ENCODE results near the gene UPK1B.
"Not testable (repeated sequence)": the region's sequence is repeated elsewhere in the genome, so short reads cannot be mapped to it uniquely, and the experiment has no call there.

The UPK1B gene

DNA sequence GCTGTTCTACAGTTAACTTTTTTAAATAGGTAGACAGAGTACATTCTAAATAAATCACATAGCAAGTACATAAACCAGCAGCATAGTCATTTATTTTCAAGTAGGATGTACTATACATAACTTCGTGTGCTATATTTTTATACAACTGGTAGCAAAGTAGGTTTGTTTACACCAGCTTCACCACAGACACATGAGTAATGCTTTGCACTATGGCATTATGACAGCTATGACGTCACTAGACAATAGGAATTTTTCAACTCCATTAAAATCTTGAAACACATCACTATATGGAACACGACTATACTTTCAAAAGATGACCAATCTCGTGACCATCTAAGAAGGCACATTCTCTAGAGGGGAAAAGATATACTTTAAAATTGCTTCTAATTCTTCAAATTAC is 23.9 kb upstream of the UPK1B start:
- in situ Hi-C loops (cut with HindIII; ENCODE audit: low pct_unique_long_range_greater_than_20kb, low sequenced_read_pairs), result no loop called here
- no peak for DNase-seq (ENCODE audit: low read depth in 1 of 2, low spot score in 1 of 2)
- no peak for TF ChIP-seq JUND (IDR thresholded peaks at IDR 0.05; ENCODE audit: low read depth)

DNA sequence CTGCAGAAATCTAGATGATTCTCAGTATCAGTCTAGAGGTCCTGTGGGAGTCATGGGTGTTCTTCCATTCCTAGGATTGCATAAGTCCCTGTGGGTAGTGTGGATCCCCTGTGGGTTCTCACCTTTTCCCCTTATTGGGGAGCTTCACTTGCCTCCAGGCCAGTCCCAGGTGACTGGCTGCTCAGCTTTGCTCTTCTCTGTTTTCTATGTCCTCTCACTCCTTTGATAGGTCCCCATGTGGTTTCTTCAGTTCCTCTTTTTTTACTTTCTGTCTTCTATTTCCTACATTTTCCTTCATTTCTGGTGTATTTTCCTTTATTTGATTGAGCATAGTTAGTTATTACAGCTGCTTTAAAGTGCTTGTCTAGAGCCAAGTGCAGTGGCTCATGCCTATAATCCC is 16.5 kb upstream of the UPK1B start:
- TF ChIP-seq JUND (IDR thresholded peaks at IDR 0.05; ENCODE audit: low read depth), result no peak
- DNase-seq (ENCODE audit: low read depth in 1 of 2, low spot score in 1 of 2), result no peak
- in situ Hi-C loops (cut with HindIII; ENCODE audit: low pct_unique_long_range_greater_than_20kb, low sequenced_read_pairs), result no loop called here

DNA sequence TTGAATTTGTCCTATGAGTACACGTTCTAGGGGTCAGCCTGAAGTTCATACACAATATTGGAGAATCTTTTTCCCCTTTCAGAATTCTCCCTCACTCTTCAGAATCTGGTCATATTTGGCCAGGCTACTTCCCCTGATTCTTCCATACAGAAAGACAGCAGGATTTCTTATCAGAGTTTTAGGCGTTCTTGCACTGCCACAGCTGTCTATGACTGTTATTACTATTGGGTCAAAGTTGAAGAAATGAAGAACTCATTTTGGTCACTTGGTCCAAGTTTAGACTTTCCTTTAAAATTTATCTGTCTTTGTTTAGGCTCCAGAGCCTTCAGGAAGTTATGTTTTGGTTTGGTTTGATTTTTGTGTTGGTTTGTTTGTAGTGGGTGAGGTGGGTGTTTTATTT is 15.4 kb upstream of the UPK1B start:
- DNase-seq (ENCODE audit: low read depth in 1 of 2, low spot score in 1 of 2), result no peak
- in situ Hi-C loops (cut with HindIII; ENCODE audit: low pct_unique_long_range_greater_than_20kb, low sequenced_read_pairs), result no loop called here

DNA sequence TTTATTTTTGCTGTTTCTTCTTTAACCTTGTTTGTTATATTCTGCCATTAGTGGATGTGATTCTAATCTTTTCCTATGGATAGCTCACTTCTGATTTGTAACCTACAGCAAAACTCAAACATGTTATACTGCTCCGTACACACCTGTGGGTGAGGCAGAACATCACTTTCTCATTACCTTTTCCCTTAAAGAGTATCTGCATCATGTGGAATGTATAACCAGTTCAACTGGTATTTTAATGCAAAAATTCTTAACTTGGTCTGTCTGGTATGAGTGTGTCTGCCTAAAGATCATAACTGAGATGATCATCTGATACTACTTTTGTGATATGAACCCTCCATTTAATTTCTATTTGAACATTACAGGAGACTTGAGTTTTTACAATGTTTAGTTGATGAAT is 13.0 kb upstream of the UPK1B start:
- DNase-seq (ENCODE audit: low read depth in 1 of 2, low spot score in 1 of 2), result peak in 1 of 2 experiments; percentile 13
- no peak for TF ChIP-seq JUND (IDR thresholded peaks at IDR 0.05; ENCODE audit: low read depth)
- in situ Hi-C loops (cut with HindIII; ENCODE audit: low pct_unique_long_range_greater_than_20kb, low sequenced_read_pairs), result no loop called here

More for the DNA sequence above, 15.4 kb upstream of the UPK1B start:
- no peak for TF ChIP-seq JUND (IDR thresholded peaks at IDR 0.05; ENCODE audit: low read depth)

DNA sequence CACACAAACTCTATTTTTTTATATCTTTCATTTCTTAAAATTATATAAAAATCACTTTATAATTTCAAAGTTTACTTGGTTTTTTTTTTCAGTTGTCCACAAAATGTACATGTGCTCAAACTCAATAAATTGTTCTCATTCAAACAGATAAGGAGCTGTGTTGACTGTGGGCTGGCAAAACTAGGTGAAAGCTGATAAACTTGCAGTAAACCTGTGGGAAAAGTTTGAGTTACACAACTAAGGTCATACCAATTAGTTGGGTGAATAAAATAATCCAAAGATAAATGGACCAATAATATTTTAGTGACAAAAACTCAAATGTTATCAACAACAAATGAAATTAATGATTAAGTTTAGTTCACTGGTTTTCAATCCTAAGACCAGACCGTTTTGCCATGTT is 12.6 kb upstream of the UPK1B start:
- DNase-seq (ENCODE audit: low read depth in 1 of 2, low spot score in 1 of 2), result no peak
- in situ Hi-C loops (cut with HindIII; ENCODE audit: low pct_unique_long_range_greater_than_20kb, low sequenced_read_pairs), result no loop called here
- no peak for TF ChIP-seq JUND (IDR thresholded peaks at IDR 0.05; ENCODE audit: low read depth)

DNA sequence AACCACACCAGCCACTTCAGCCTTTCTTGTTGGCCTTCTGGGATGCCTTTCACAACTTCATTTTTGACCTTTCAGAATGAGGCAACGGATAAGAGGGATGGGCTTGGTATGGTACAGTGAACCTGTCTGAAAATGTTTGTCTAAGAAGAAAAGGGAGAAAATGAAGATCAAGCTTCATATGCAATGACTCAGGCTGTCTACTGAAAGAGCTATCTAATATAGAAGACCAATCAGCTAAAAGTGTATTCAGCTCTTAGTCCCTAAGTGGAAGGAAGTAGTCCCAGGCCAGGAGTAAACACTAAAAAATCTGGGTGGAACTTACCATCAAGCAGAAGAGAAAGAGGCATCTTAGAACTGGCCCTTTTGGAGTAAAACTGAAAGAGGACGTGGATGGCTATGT is 12.2 kb upstream of the UPK1B start:
- TF ChIP-seq JUND (IDR thresholded peaks at IDR 0.05; ENCODE audit: low read depth), result no peak
- DNase-seq (ENCODE audit: low read depth in 1 of 2, low spot score in 1 of 2), result no peak
- in situ Hi-C loops (cut with HindIII; ENCODE audit: low pct_unique_long_range_greater_than_20kb, low sequenced_read_pairs), result no loop called here

DNA sequence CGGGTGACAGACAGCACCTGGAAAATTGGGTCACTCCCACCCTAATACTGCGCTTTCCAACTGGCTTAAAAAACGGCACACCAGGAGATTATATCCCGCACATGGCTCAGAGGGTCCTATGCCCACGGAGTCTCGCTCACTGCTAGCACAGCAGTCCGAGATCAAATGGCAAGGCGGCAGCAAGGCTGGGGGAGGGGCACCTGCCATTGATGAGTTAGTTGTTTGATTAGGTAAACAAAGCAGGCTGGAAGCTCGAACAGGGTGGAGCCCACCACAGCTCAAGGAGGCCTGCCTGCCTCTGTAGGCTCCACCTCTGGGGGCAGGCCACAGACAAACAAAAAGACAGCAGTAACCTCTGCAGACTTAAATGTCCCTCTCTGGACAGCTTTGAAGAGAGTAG is 8.7 kb upstream of the UPK1B start:
- DNase-seq (ENCODE audit: low read depth in 1 of 2, low spot score in 1 of 2); in situ Hi-C loops (cut with HindIII; ENCODE audit: low pct_unique_long_range_greater_than_20kb, low sequenced_read_pairs): not testable (repeated sequence)

DNA sequence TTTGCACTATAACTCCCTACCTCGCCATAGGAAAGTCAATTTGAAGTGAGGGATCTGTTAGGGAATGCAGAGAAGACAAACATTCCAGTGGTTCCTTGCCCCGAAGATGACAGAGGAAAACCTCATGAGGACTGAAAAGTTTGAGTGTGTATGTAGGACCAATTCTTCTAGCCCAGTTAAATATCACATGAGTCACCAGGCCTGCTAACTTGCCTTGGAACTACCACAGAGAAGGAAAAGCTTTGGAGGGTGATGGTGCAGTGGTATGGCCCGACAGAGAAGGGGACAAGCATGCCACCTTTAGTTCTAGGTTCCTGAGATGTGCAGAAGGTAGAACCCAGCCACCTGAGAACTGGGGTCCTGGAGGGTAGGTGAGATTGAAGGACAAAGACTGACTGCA is 2.6 kb upstream of the UPK1B start:
- no peak for TF ChIP-seq JUND (IDR thresholded peaks at IDR 0.05; ENCODE audit: low read depth)
- in situ Hi-C loops (cut with HindIII; ENCODE audit: low pct_unique_long_range_greater_than_20kb, low sequenced_read_pairs), result no loop called here
- DNase-seq (ENCODE audit: low read depth in 1 of 2, low spot score in 1 of 2), result no peak

DNA sequence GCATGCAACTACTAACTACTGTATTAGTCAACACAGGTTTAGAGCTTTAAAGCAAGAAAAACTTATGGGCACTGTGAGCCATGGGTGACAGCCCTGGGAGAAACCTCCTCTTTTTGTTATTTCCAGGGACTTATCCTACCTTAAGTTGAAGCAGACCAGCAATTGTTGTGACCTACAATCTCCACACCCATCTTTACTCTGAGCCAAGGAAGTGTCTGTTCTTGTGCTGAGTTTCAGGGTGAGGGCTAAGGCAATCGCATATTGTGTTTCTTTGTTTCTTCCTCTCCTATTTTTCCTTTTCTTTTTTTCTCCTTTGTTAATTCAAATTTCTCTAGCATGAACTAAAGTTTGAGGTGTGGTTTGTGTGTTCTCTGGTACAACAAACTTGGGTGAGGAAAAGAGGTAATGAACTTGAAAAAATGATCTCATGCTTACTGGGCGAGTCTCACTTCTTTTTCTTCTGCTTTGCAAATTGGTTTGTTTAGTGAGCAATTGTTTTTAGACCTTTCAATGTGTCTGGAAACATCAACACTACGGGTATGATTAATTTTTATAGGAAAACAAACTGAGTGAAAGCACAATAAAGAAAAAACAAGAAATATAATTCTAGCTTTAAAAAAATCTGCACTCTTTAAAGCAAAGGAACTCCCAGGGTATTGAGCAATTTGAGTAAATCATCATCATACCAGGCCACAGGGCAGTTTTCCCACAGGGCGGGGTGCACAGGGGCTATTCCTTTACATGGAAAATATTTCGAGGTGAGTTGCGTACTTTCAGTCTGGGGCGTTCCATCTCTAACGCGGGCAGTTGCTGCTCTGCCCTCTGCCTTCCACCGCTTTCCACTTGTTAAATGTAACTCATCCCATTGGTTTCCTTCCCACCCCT is 2.7 kb downstream of the UPK1B start:
- DNase-seq (ENCODE audit: low read depth in 1 of 2, low spot score in 1 of 2), result no peak
- TF ChIP-seq JUND (IDR thresholded peaks at IDR 0.05; ENCODE audit: low read depth), result no peak
- in situ Hi-C loops (cut with HindIII; ENCODE audit: low pct_unique_long_range_greater_than_20kb, low sequenced_read_pairs), result no loop called here

DNA sequence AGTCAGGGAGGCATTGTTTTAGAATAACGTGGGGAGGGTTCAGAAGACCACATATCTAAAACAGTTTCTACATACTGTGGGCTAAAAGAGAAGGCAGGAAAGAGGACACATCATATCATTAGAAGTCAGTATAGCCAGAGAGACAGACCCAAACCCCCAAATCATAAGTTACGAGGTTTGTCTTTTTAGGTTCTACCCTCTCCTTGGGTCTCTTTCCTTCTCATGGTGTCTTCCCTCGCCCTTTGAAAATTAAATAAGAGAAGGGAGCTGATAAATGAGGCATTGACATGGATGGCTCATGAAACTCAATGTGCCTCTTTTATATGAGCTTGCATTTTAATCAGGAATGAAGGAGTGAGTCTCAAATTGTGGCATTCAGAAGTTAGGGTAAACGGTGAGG is 3.4 kb downstream of the UPK1B start:
- DNase-seq (ENCODE audit: low read depth in 1 of 2, low spot score in 1 of 2), result no peak
- TF ChIP-seq JUND (IDR thresholded peaks at IDR 0.05; ENCODE audit: low read depth), result no peak
- in situ Hi-C loops (cut with HindIII; ENCODE audit: low pct_unique_long_range_greater_than_20kb, low sequenced_read_pairs), result no loop called here

DNA sequence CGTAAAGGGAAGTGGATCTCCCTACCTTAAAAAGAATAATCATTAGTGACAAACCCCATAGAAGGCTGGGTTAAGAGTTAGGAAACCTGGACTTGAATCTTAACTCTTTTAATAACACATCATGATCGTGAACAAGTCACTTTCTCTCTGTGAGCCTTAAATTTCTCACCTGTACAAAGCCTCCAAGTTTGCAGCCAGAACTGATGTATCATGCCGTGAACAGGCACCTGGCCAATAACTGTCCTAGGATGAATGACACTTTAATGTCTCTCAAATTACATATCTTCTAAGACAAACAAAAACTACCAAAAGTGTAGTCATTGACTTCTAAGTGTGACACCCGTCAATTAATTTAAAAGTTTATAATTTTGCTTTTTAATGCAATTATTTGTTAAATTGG is 3.9 kb downstream of the UPK1B start:
- in situ Hi-C loops (cut with HindIII; ENCODE audit: low pct_unique_long_range_greater_than_20kb, low sequenced_read_pairs), result no loop called here
- TF ChIP-seq JUND (IDR thresholded peaks at IDR 0.05; ENCODE audit: low read depth), result no peak

DNA sequence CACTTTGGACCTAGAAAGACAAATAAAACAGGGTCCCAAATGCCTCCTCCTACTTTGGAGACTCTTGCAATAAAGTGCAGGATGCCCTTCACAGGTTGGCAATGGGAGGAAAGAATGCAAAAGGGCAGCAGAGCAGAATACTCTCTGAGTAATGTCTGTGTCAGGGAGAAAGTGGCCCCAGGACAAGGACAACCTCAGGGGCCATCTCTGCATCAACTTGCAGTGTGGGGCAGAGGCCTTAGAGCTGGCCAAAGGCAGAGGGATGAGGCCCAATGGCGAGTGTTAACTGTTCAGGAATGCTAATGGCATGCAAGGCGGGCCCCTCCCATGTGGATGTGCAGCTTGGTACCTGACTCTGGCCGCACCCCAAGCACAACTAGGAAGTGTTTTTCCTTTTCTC is 8.4 kb downstream of the UPK1B start:
- DNase-seq (ENCODE audit: low read depth in 1 of 2, low spot score in 1 of 2), result no peak
- TF ChIP-seq JUND (IDR thresholded peaks at IDR 0.05; ENCODE audit: low read depth), result no peak
- in situ Hi-C loops (cut with HindIII; ENCODE audit: low pct_unique_long_range_greater_than_20kb, low sequenced_read_pairs), result no loop called here

More for the DNA sequence above, 3.9 kb downstream of the UPK1B start:
- DNase-seq (ENCODE audit: low read depth in 1 of 2, low spot score in 1 of 2), result no peak

DNA sequence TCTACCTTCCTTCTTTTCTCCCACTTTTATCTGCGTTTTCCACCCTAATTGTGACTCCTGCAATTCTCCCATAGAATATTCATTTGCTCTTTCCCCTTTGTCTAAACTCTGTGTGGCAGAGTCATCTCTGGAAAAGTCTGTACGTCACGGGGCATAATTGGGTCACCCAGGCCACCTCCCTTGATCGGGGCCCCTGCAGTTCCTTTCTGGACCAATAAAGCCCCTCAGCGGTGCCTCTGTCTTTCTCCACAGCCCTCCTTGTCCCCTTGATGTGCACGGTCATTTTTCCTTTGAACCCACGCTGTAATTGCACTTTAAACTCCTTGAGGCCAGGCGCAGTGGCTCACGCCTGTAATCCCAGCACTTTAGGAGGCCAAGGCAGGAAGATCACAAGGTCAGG is 10.7 kb downstream of the UPK1B start:
- in situ Hi-C loops (cut with HindIII; ENCODE audit: low pct_unique_long_range_greater_than_20kb, low sequenced_read_pairs), result no loop called here
- no peak for DNase-seq (ENCODE audit: low read depth in 1 of 2, low spot score in 1 of 2)
- no peak for TF ChIP-seq JUND (IDR thresholded peaks at IDR 0.05; ENCODE audit: low read depth)
